Measurements from ENCODE around the gene TNNC2.

DNA sequence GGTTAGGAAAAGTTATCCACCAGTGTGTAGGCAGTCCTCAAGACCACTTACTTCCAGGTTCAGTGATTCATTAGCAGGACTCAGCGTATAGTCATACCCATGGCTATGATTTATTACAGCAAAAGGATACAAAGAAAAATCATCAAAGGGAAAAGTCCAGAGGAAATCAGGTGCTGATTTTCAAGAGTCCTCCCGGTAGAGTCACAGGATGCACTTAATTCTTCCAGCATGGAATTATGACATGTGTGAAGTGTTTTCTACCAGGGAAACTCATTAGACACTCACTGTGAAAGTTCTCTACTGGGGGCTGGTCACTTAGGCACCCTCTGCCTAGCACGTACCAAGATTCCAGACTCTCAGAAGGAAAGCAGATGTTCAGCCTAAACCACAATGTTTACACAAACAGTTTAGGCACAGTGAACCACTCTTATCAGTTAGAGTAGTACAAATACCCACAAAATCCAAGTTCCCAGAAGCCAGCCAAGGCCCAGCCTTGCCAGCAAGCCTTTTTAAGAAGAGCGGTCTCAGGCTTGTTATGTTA is 45.7 kb downstream of the TNNC2 start:
- TF ChIP-seq JUND (IDR thresholded peaks at IDR 0.05; ENCODE audit: low read length) (no peak), RAD21 (IDR thresholded peaks at IDR 0.05 in 1 of 2, conservative IDR thresholded peaks at IDR 0.05 in 1 of 2; ENCODE audit: low read depth in 2 of 2, low read length in 2 of 2) (no peak), EZH2 (IDR thresholded peaks at IDR 0.05; ENCODE audit: low read depth, low read length, severe bottlenecking) (no peak), CHD1 (IDR thresholded peaks at IDR 0.05; ENCODE audit: low read depth, low read length) (no peak), POLR2A (IDR thresholded peaks at IDR 0.05; ENCODE audit: control extremely low read depth in 1 of 2, low read depth in 2 of 2, low read length in 2 of 2) (no peak), CHD2 (IDR thresholded peaks at IDR 0.05; ENCODE audit: low read length) (no peak)
- TF ChIP-seq, protein P1, sequence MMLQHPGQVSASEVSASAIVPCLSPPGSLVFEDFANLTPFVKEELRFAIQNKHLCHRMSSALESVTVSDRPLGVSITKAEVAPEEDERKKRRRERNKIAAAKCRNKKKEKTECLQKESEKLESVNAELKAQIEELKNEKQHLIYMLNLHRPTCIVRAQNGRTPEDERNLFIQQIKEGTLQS (IDR thresholded peaks at IDR 0.05; ENCODE audit: insufficient read depth, low read depth, low read length), result no peak
- TF ChIP-seq, protein P2, sequence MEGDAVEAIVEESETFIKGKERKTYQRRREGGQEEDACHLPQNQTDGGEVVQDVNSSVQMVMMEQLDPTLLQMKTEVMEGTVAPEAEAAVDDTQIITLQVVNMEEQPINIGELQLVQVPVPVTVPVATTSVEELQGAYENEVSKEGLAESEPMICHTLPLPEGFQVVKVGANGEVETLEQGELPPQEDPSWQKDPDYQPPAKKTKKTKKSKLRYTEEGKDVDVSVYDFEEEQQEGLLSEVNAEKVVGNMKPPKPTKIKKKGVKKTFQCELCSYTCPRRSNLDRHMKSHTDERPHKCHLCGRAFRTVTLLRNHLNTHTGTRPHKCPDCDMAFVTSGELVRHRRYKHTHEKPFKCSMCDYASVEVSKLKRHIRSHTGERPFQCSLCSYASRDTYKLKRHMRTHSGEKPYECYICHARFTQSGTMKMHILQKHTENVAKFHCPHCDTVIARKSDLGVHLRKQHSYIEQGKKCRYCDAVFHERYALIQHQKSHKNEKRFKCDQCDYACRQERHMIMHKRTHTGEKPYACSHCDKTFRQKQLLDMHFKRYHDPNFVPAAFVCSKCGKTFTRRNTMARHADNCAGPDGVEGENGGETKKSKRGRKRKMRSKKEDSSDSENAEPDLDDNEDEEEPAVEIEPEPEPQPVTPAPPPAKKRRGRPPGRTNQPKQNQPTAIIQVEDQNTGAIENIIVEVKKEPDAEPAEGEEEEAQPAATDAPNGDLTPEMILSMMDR (IDR thresholded peaks at IDR 0.05; ENCODE audit: control extremely low read depth in 1 of 3, insufficient read depth in 1 of 3, low read depth in 1 of 3, low read length in 3 of 3), result no peak

All from H1 (cell line).